Stomach (tissue), 4 donors: ENCODE measurements around the gene ATP11B.

Source experiments
- CTCF ChIP-seq, 7 experiments: fragments of 450-650 bp in 4 of 7; fragments of 200-600 bp in 3 of 7; sonication (generic) in 3 of 7; IDR thresholded peaks; one replicate each; pipeline ENCODE4 v1.5.1; 2016 to 2019; ENCODE audit warnings: antibody characterized with exemption in 7 of 7, control low read depth in 2 of 7, mild to moderate bottlenecking in 1 of 7
- EP300 ChIP-seq: sonication (generic); formaldehyde crosslinking; IDR thresholded peaks from one replicate; pipeline ENCODE4 v1.6.1; 2017; ENCODE audit warnings: antibody characterized with exemption
- POLR2A ChIP-seq, 4 donors: fragments of 450-650 bp; IDR thresholded peaks; one replicate each; pipeline ENCODE4 v1.6.1; 2016; ENCODE audit warnings: antibody characterized with exemption in 4 of 4, control low read depth in 2 of 4, mild to moderate bottlenecking in 1 of 4, moderate library complexity in 1 of 4
- POLR2AphosphoS5 ChIP-seq, 3 donors: sonication (generic); formaldehyde crosslinking; IDR thresholded peaks; one replicate each; pipeline ENCODE4 v1.6.1; 2016; ENCODE audit warnings: antibody characterized with exemption in 3 of 3

GRCh38 chr3:182862159-182862860, 69.0 kb downstream of the ATP11B start:
- no peak for TF ChIP-seq CTCF (IDR thresholded peaks at IDR 0.05)
- TF ChIP-seq POLR2AphosphoS5 (IDR thresholded peaks at IDR 0.05): peak in 1 of 3 donors; percentile 41
- TF ChIP-seq POLR2A (IDR thresholded peaks at IDR 0.05): no peak
- TF ChIP-seq EP300: no peak
